ENCODE measurements around the gene C20orf202.

- TF ChIP-seq MAX (IDR thresholded peaks at IDR 0.05) (no peak), CTCF (IDR thresholded peaks at IDR 0.05 in 2 of 3, conservative IDR thresholded peaks at IDR 0.05 in 1 of 3; ENCODE audit: borderline replicate concordance in 1 of 3, insufficient read depth in 1 of 3, low read depth in 2 of 3, low read length in 2 of 3) (no peak)
These were observed 22.1 kb downstream of the C20orf202 start for GRCh38 chr20:1225263-1225782.

Measured in HCT116 (cell line).